A673 (cell line): ENCODE results near the gene NOSTRIN. TPM values are rescaled to one million over a fixed set of nuclear protein-coding genes. Genes with fewer than 3 reads are reported as not detected.

Experiments used
- BruUV-seq: library from RNA; stranded (reverse); fragments of 400-500 nt; replicated peaks from 2 replicates; lab custom pipeline; 2021; lab: Mats Ljungman, UMichigan
- CTCF ChIA-PET: fragments of 300-600 bp; sonication (Branson Sonifier 250); formaldehyde crosslinking; loops from one replicate; lab custom pipeline; 2022; ENCODE audit warnings: antibody characterized with exemption; lab: Charles Lee
- POLR2A ChIA-PET: fragments of 300-600 bp; sonication (Branson Sonifier 250); formaldehyde crosslinking; loops from one replicate; lab custom pipeline; 2022; ENCODE audit warnings: antibody characterized with exemption; ENCODE audit not compliant: low non-redundant PET; lab: Charles Lee
- DNase-seq: peaks from one replicate; pipeline ENCODE4 v3.0.0-alpha.2; 2015; ENCODE audit warnings: low spot score
- H3K27ac ChIP-seq: fragments of 200-600 bp; sonication (generic); 2 replicates; pipeline ENCODE4 v1.5.1; 2016; ENCODE audit warnings: mixed run types, low read depth, mild to moderate bottlenecking, mixed read lengths, antibody characterized with exemption, low read length; ENCODE audit not compliant: poor library complexity, severe bottlenecking
- H3K27me3 ChIP-seq: fragments of 200-600 bp; sonication (generic); replicated peaks from 2 replicates; pipeline ENCODE4 v1.6.1; 2017; ENCODE audit warnings: mixed run types, low read depth, mild to moderate bottlenecking, mixed read lengths, antibody characterized with exemption, low read length; ENCODE audit not compliant: insufficient read depth, poor library complexity
- H3K36me3 ChIP-seq: fragments of 200-600 bp; sonication (generic); 2 replicates; pipeline ENCODE4 v1.6.1; 2016; ENCODE audit warnings: mixed run types, mild to moderate bottlenecking, mixed read lengths, antibody characterized with exemption, low read length; ENCODE audit not compliant: insufficient read depth, poor library complexity, severe bottlenecking
- H3K4me1 ChIP-seq: fragments of 200-600 bp; sonication (generic); 2 replicates; pipeline ENCODE4 v1.6.1; 2017; ENCODE audit warnings: mixed run types, mild to moderate bottlenecking, mixed read lengths, antibody characterized with exemption, low read length; ENCODE audit not compliant: insufficient read depth, poor library complexity, severe bottlenecking
- H3K4me3 ChIP-seq: fragments of 200-600 bp; sonication (generic); 2 replicates; pipeline ENCODE4 v1.5.1; 2016; ENCODE audit warnings: low read depth, mixed run types, mild to moderate bottlenecking, mixed read lengths, low read length; ENCODE audit not compliant: poor library complexity, severe bottlenecking
- H3K9me3 ChIP-seq: fragments of 200-600 bp; sonication (generic); 2 replicates; pipeline ENCODE4 v1.6.1; 2016; ENCODE audit warnings: mixed run types, low read depth, mild to moderate bottlenecking, mixed read lengths, antibody characterized with exemption, low read length; ENCODE audit not compliant: poor library complexity, severe bottlenecking
- EZH2 ChIP-seq: fragments of 200-600 bp; sonication (generic); IDR thresholded peaks from 2 replicates; pipeline ENCODE4 v1.6.1; 2017; ENCODE audit warnings: borderline replicate concordance, low read depth, mild to moderate bottlenecking, mixed read lengths, antibody characterized with exemption, low read length; ENCODE audit not compliant: poor library complexity, severe bottlenecking
- intact Hi-C: fragments of 100-400 bp; cut with micrococcal nuclease; formaldehyde crosslinking; loops from one replicate; pipeline ENCODE4 v1.10.0; 2022; ENCODE audit not compliant: unreplicated experiment
- total RNA-seq: library from RNA; stranded (reverse); gene quantifications from 2 replicates; pipeline ENCODE4 v1.2.3, GENCODE V29; 2021
- TF ChIP-seq, protein P1 (sequence below): fragments of 300-800, 200-600 bp; sonication (generic); conservative IDR thresholded peaks from 2 replicates; pipeline ENCODE4 v1.5.1; 2017; ENCODE audit warnings: low read depth, mild to moderate bottlenecking, antibody characterized with exemption, low read length, moderate library complexity, mixed read lengths

NOSTRIN gene
- total RNA-seq, 1 experiment from 2014 or later: not detected

- no peak for DNase-seq
- no TSS peak for BruUV-seq
Observed at GRCh38 chr2:168805615-168806014, 3.2 kb downstream of the NOSTRIN start.

GRCh38 chr2:168809537-168809936, 7.1 kb downstream of the NOSTRIN start:
- H3K27me3 ChIP-seq: no peaks in the 10 kb centered on the region
- no TSS peak for BruUV-seq
- H3K4me1 ChIP-seq: peaks cover 9% of the 10 kb centered on the region
- H3K27ac ChIP-seq: no peak overlapping the region
- TF ChIP-seq, protein P1, sequence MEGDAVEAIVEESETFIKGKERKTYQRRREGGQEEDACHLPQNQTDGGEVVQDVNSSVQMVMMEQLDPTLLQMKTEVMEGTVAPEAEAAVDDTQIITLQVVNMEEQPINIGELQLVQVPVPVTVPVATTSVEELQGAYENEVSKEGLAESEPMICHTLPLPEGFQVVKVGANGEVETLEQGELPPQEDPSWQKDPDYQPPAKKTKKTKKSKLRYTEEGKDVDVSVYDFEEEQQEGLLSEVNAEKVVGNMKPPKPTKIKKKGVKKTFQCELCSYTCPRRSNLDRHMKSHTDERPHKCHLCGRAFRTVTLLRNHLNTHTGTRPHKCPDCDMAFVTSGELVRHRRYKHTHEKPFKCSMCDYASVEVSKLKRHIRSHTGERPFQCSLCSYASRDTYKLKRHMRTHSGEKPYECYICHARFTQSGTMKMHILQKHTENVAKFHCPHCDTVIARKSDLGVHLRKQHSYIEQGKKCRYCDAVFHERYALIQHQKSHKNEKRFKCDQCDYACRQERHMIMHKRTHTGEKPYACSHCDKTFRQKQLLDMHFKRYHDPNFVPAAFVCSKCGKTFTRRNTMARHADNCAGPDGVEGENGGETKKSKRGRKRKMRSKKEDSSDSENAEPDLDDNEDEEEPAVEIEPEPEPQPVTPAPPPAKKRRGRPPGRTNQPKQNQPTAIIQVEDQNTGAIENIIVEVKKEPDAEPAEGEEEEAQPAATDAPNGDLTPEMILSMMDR: no peak
- TF ChIP-seq EZH2: no peak
- no peaks in the 10 kb centered on the region for H3K36me3 ChIP-seq
- CTCF ChIA-PET: no interaction called here
- DNase-seq: no peak
- POLR2A ChIA-PET: no interaction called here
- no peaks in the 10 kb centered on the region for H3K9me3 ChIP-seq
- no peak overlapping the region for H3K4me3 ChIP-seq
- intact Hi-C loops: no loop called here

More at GRCh38 chr2:168805615-168806014, 3.2 kb downstream of the NOSTRIN start:
- H3K9me3 ChIP-seq: no peaks in the 10 kb centered on the region
- intact Hi-C loops: no loop called here
- ChIA-PET CTCF (no interaction called here), POLR2A (no interaction called here)
- H3K36me3 ChIP-seq: no peaks in the 10 kb centered on the region
- H3K27me3 ChIP-seq: no peaks in the 10 kb centered on the region
- H3K27ac ChIP-seq: no peak overlapping the region
- TF ChIP-seq, protein P1: no peak
- TF ChIP-seq EZH2: no peak
- H3K4me3 ChIP-seq: no peak overlapping the region
- no peaks in the 10 kb centered on the region for H3K4me1 ChIP-seq

DNA sequence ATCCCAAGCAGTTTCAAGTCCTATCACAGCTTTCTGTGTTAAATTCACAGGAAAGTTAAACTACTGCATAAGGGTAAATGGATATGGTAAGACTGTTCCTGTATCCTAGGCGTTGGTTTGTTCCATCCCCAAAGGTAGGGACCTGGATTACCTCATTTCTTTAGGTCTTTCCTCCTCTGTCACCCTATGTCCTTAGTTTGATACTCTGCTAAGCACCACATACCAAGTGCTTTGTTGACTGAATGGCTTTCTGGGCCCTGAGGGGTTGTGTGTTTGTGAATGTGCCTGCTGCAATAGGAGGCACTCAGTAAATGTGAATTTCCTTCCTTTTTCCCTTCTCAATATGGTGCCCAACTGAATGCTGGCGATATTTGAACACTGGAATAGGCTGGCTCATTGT, 7.8 kb downstream of the NOSTRIN start:
- Histone ChIP-seq H3K27ac (no peak overlapping the region), H3K4me3 (no peak overlapping the region), H3K27me3 (no peaks in the 10 kb centered on the region), H3K9me3 (no peaks in the 10 kb centered on the region), H3K36me3 (no peaks in the 10 kb centered on the region), H3K4me1 (peaks cover 12% of the 10 kb centered on the region)
- POLR2A ChIA-PET: no interaction called here
- intact Hi-C loops: no loop called here
- TF ChIP-seq EZH2: no peak
- TF ChIP-seq, protein P1: no peak
- no TSS peak for BruUV-seq
- no peak for DNase-seq
- CTCF ChIA-PET: no interaction called here
